ENCODE measurements around the gene EXOC4. TPM values are rescaled to one million over a fixed set of nuclear protein-coding genes. Genes with fewer than 3 reads are reported as not detected.

The EXOC4 gene
- total and polyA plus RNA-seq, 2 of the 8 experiments (the other 6 are each of a cell fraction or from before 2014, with no cell fraction given) = 27.0 to 67.3 TPM

DNA sequence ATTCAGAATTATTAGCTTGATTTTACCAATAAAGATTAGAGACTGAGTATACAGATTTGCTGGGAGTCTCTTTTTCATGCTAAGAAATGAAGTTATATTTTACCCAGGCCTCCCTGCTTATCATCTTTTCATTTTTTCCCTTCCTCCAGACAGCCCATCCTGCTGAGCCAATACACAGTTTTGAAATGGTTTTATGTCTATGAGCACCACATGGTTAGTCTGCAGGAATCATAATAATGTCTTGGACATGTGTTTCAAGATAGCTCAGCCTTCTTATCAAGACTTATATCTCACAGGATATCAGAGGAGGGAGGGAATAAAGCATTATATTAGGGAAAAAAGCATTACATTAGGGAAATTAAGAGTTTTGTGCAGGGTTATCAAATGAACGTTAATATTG is 157.1 kb downstream of the EXOC4 start:
- Histone ChIP-seq H2AK5ac (ENCODE audit: low read depth, low read length) (no peak overlapping the region), H3K23ac (ENCODE audit: insufficient read length) (no peak overlapping the region), H2BK15ac (ENCODE audit: low read length) (no peak overlapping the region), H3K4me2 (ENCODE audit: insufficient read depth in 1 of 2, low read depth in 2 of 2, low read length in 2 of 2) (no peak overlapping the region), H4K20me1 (replicated peaks in 1 of 2; ENCODE audit: control insufficient read depth in 1 of 2, insufficient read depth in 2 of 2, low read length in 2 of 2) (peaks cover 0 to 2% of the 10 kb centered on the region in 2 experiments), H3K27ac (ENCODE audit: low read depth, low read length) (no peak overlapping the region), H3K4me3 (ENCODE audit: extremely low read depth in 1 of 4, insufficient read depth in 2 of 4, low read depth in 3 of 4, low read length in 4 of 4) (no peak overlapping the region), H2BK20ac (ENCODE audit: low read length) (no peak overlapping the region), H3K9ac (replicated peaks in 1 of 4; ENCODE audit: extremely low read depth in 1 of 4, low read depth in 3 of 4, low read length in 3 of 4) (no peak overlapping the region), H2AFZ (ENCODE audit: low read length) (no peak overlapping the region), H3K23me2 (ENCODE audit: low read depth, low read length) (peaks cover 7% of the 10 kb centered on the region; the same call in 1 of the 2 replicates), H3K4ac (replicated peaks; ENCODE audit: insufficient read length, low read depth, low read length) (no peak overlapping the region), H3K36me3 (ENCODE audit: control insufficient read depth in 2 of 4, insufficient read depth in 4 of 4, low read length in 3 of 4) (no peaks in the 10 kb centered on the region), H3K14ac (ENCODE audit: insufficient read length) (no peak overlapping the region), H3K79me1 (ENCODE audit: low read depth, low read length) (peaks cover 6% of the 10 kb centered on the region; the same call in 1 of the 2 replicates), H3K27me3 (replicated peaks in 1 of 4; ENCODE audit: control insufficient read depth in 3 of 4, extremely low read depth in 1 of 4, insufficient read depth in 3 of 4, low read length in 3 of 4) (no peaks in the 10 kb centered on the region), H3K18ac (ENCODE audit: extremely low read depth, low read length) (no peak overlapping the region), H3K4me1 (replicated peaks in 1 of 4; ENCODE audit: control insufficient read depth in 3 of 4, insufficient read depth in 4 of 4, low read length in 3 of 4) (no peaks in the 10 kb centered on the region), H3K79me2 (ENCODE audit: control insufficient read depth in 1 of 2, insufficient read depth in 2 of 2, low read length in 2 of 2) (no peaks in the 10 kb centered on the region), H2BK5ac (ENCODE audit: low read depth, low read length) (no peak overlapping the region), H2BK120ac (replicated peaks; ENCODE audit: low read depth, low read length) (no peak overlapping the region), H2BK12ac (ENCODE audit: low read depth, low read length) (no peak overlapping the region), H4K8ac (ENCODE audit: extremely low read depth, insufficient read depth, low read length) (no peak overlapping the region), H4K91ac (replicated peaks; ENCODE audit: insufficient read length, low read length) (no peak overlapping the region), H3K56ac (replicated peaks; ENCODE audit: insufficient read length, low read depth, low read length) (no peak overlapping the region), H3K9me3 (ENCODE audit: insufficient read depth in 2 of 2, low read depth in 1 of 2, low read length in 1 of 2) (no peaks in the 10 kb centered on the region), H4K5ac (ENCODE audit: insufficient read length, low read depth, low read length) (no peak overlapping the region)
- FAIRE-seq (no peak), DNase-seq (ENCODE audit: low read depth in 1 of 2, low spot score in 2 of 2) (no peak)
- POLR2A ChIA-PET (ENCODE audit: partially characterized antibody) = no interaction called here
- TF ChIP-seq, protein P1, sequence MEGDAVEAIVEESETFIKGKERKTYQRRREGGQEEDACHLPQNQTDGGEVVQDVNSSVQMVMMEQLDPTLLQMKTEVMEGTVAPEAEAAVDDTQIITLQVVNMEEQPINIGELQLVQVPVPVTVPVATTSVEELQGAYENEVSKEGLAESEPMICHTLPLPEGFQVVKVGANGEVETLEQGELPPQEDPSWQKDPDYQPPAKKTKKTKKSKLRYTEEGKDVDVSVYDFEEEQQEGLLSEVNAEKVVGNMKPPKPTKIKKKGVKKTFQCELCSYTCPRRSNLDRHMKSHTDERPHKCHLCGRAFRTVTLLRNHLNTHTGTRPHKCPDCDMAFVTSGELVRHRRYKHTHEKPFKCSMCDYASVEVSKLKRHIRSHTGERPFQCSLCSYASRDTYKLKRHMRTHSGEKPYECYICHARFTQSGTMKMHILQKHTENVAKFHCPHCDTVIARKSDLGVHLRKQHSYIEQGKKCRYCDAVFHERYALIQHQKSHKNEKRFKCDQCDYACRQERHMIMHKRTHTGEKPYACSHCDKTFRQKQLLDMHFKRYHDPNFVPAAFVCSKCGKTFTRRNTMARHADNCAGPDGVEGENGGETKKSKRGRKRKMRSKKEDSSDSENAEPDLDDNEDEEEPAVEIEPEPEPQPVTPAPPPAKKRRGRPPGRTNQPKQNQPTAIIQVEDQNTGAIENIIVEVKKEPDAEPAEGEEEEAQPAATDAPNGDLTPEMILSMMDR (IDR thresholded peaks at IDR 0.05; ENCODE audit: control extremely low read depth in 1 of 3, insufficient read depth in 1 of 3, low read depth in 1 of 3, low read length in 3 of 3) = no peak
- no peak for TF ChIP-seq EZH2 (IDR thresholded peaks at IDR 0.05; ENCODE audit: low read depth, low read length, severe bottlenecking)
- no peak for TF ChIP-seq MAFK (IDR thresholded peaks at IDR 0.05; ENCODE audit: low read depth, low read length)
- TF ChIP-seq SIN3A (conservative IDR thresholded peaks at IDR 0.05 in 1 of 2, IDR thresholded peaks at IDR 0.05 in 1 of 2; ENCODE audit: low read depth in 1 of 2, low read length in 2 of 2) = no peak
- TF ChIP-seq, protein P2, sequence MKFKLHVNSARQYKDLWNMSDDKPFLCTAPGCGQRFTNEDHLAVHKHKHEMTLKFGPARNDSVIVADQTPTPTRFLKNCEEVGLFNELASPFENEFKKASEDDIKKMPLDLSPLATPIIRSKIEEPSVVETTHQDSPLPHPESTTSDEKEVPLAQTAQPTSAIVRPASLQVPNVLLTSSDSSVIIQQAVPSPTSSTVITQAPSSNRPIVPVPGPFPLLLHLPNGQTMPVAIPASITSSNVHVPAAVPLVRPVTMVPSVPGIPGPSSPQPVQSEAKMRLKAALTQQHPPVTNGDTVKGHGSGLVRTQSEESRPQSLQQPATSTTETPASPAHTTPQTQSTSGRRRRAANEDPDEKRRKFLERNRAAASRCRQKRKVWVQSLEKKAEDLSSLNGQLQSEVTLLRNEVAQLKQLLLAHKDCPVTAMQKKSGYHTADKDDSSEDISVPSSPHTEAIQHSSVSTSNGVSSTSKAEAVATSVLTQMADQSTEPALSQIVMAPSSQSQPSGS (IDR thresholded peaks at IDR 0.05; ENCODE audit: low read length) = no peak
- CTCF ChIA-PET (ENCODE audit: partially characterized antibody) = no interaction called here
- WGBS, 2 experiments (ENCODE audit: extremely low coverage in 1 of 2, insufficient coverage in 1 of 2, insufficient read length in 1 of 2, insufficient replicate concordance in 2 of 2, low coverage in 1 of 2, low lambda C conversion rate in 2 of 2, missing lambda C conversion rate in 1 of 2) = 95% methylated on average over 1 of the region's 1 CpG; no CpG with 5 or more reads in 1 of the 2 experiments
